GM23338 (cell line): ENCODE data around the gene TTC39A.

Experiments used
- CREB1 ChIP-seq: fragments of 250-450 bp; sonication (Bioruptor Pico); IDR thresholded peaks from 2 replicates; pipeline ENCODE4 v1.5.0; 2020; ENCODE audit warnings: low read depth, mild to moderate bottlenecking, moderate library complexity
- EZH2 ChIP-seq: fragments of 200-600 bp; sonication (generic); IDR thresholded peaks from one replicate; pipeline ENCODE4 v1.8.0; 2017; ENCODE audit warnings: antibody characterized with exemption, mild to moderate bottlenecking, low read depth; ENCODE audit not compliant: unreplicated experiment
- NANOG ChIP-seq: IDR thresholded peaks from 2 replicates; pipeline ENCODE4 v1.6.1; 2016; ENCODE audit warnings: antibody characterized with exemption, borderline replicate concordance
- POLR2AphosphoS5 ChIP-seq: IDR thresholded peaks from 2 replicates; pipeline ENCODE4 v1.6.1; 2016; ENCODE audit warnings: antibody characterized with exemption, low read depth
- ZNF114 ChIP-seq: fragments of 250-450 bp; sonication (Bioruptor Pico); IDR thresholded peaks from 2 replicates; pipeline ENCODE4 v1.5.0; 2020; ENCODE audit warnings: mild to moderate bottlenecking, moderate library complexity
- TF ChIP-seq, protein P1 (sequence below), 2 experiments: fragments of 200-600 bp in 1 of 2; sonication (generic) in 1 of 2; conservative IDR thresholded peaks; 2 replicates each; pipeline versions ENCODE4 v1.5.1 to v1.6.1; 2016 to 2017; ENCODE audit warnings: antibody characterized with exemption in 2 of 2, low read depth in 2 of 2, mild to moderate bottlenecking in 2 of 2, moderate library complexity in 1 of 2

DNA sequence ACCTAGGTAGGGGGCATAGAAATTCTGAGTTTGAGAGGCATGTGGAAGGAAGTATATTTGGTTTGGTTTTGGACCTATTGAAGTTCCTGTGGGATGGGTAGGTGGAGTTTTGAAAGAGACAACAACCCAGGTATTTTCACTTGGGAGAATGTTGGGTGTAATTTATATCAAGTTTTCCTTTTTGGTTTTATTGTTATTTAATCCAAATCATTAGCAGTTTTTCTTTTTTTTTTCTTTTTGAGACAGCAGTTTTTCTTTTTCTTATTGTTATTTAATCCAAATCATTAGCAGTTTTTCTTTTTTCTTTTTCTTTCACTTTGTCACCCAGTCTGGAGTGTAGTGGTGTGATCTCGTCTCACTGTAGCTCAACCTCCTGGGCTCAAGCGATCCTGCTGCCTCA lies 64.2 kb downstream of the TTC39A start:
- TF ChIP-seq, protein P1, sequence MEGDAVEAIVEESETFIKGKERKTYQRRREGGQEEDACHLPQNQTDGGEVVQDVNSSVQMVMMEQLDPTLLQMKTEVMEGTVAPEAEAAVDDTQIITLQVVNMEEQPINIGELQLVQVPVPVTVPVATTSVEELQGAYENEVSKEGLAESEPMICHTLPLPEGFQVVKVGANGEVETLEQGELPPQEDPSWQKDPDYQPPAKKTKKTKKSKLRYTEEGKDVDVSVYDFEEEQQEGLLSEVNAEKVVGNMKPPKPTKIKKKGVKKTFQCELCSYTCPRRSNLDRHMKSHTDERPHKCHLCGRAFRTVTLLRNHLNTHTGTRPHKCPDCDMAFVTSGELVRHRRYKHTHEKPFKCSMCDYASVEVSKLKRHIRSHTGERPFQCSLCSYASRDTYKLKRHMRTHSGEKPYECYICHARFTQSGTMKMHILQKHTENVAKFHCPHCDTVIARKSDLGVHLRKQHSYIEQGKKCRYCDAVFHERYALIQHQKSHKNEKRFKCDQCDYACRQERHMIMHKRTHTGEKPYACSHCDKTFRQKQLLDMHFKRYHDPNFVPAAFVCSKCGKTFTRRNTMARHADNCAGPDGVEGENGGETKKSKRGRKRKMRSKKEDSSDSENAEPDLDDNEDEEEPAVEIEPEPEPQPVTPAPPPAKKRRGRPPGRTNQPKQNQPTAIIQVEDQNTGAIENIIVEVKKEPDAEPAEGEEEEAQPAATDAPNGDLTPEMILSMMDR (conservative IDR thresholded peaks at IDR 0.05; ENCODE audit: low read depth in 2 of 2), result no peak
- no peak for TF ChIP-seq POLR2AphosphoS5
- TF ChIP-seq ZNF114 (CRISPR knock-in tag), result no peak
- no peak for TF ChIP-seq NANOG
- no peak for TF ChIP-seq EZH2
- no peak for TF ChIP-seq CREB1 (CRISPR knock-in tag)
